Vagina (tissue), 2 donors: Measurements from ENCODE around the gene CNST. TPM values are rescaled to one million over a fixed set of nuclear protein-coding genes. Genes with fewer than 3 reads are reported as not detected.

Experiments used
- DNase-seq, 2 donors: peaks; one replicate each; pipeline ENCODE4 v3.0.0-alpha.2; 2017; ENCODE audit errors: extremely low spot score in 2 of 2
- H3K27ac ChIP-seq: fragments of 200-600 bp; sonication (generic); one replicate; pipeline ENCODE4 v1.5.1; 2019
- H3K27me3 ChIP-seq: fragments of 200-600 bp; sonication (generic); one replicate; pipeline ENCODE4 v1.5.1; 2019
- H3K36me3 ChIP-seq, 2 donors: fragments of 200-600 bp; sonication (generic); one replicate each; pipeline ENCODE4 v1.5.1; 2017 to 2019
- H3K4me1 ChIP-seq: fragments of 200-600 bp; sonication (generic); one replicate; pipeline ENCODE4 v1.5.1; 2019
- H3K4me3 ChIP-seq, 2 donors: fragments of 200-600 bp; sonication (generic); 1 replicate in 1 of 2; 2 replicates in 1 of 2; pipeline ENCODE4 v1.5.1; 2016 to 2019
- H3K9me3 ChIP-seq: fragments of 200-600 bp; sonication (generic); one replicate; pipeline ENCODE4 v1.5.1; 2019
- POLR2A ChIP-seq, 2 donors: fragments of 450-650 bp; IDR thresholded peaks; one replicate each; pipeline ENCODE4 v1.6.1; 2017; ENCODE audit warnings: antibody characterized with exemption in 2 of 2, mild to moderate bottlenecking in 2 of 2, moderate library complexity in 2 of 2
- POLR2AphosphoS5 ChIP-seq, 2 donors: sonication (generic); formaldehyde crosslinking; IDR thresholded peaks; one replicate each; pipeline ENCODE4 v1.9.0; 2017; ENCODE audit warnings: antibody characterized with exemption in 2 of 2, mild to moderate bottlenecking in 2 of 2, low read depth in 1 of 2; ENCODE audit not compliant: insufficient read depth in 1 of 2
- intact Hi-C: fragments of 100-400 bp; cut with DNase I; formaldehyde crosslinking; loops from one replicate; pipeline ENCODE4 v1.15.1; 2023
- total RNA-seq: library from RNA; depleted of rRNA; stranded (reverse); fragments of >200 nt; gene quantifications from one replicate; pipeline ENCODE4 v1.2.3, GENCODE V29; 2016
- TF ChIP-seq, protein P1 (sequence below), 3 experiments: fragments of 450-650 bp in 2 of 3; fragments of 200-600 bp in 1 of 3; sonication (generic) in 1 of 3; IDR thresholded peaks; one replicate each; pipeline ENCODE4 v1.5.1; 2017 to 2019; ENCODE audit warnings: antibody characterized with exemption in 3 of 3, mild to moderate bottlenecking in 2 of 3, moderate library complexity in 2 of 3

The CNST gene
- total RNA-seq, 1 donor from 2014 or later: 20.6 TPM

DNA sequence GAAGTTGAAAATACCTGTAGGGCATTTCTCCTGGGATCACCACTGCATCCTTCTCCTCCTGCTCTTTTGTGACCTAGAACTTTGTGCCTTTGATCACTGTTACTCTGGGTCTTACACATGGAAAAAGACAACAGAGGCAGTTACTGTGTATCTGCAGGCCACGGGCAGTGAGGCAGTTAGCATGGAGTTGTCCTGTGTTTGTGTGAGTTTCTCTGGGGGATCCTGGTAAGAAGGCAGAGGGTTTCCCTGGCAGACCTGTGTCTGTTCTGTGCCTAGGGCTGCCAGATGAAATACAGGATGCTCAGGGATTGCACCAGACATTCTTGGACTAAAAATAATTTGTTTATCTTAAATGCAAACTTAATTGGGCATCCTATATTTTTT lies 113.5 kb downstream of the CNST start:
- Histone ChIP-seq H3K27me3 (no peaks in the 10 kb centered on the region), H3K4me3 (no peak overlapping the region), H3K9me3 (no peaks in the 10 kb centered on the region), H3K36me3 (no peaks in the 10 kb centered on the region), H3K27ac (peak overlapping the region; percentile 43), H3K4me1 (peaks cover 31% of the 10 kb centered on the region)
- DNase-seq: no peak
- intact Hi-C loops: loop anchor here (5.0 to 10.0 kb wide), 2 partner anchors 32 to 115 kb away; partner anchors contain the start of genes CNST and TFB2M
- TF ChIP-seq, protein P1, sequence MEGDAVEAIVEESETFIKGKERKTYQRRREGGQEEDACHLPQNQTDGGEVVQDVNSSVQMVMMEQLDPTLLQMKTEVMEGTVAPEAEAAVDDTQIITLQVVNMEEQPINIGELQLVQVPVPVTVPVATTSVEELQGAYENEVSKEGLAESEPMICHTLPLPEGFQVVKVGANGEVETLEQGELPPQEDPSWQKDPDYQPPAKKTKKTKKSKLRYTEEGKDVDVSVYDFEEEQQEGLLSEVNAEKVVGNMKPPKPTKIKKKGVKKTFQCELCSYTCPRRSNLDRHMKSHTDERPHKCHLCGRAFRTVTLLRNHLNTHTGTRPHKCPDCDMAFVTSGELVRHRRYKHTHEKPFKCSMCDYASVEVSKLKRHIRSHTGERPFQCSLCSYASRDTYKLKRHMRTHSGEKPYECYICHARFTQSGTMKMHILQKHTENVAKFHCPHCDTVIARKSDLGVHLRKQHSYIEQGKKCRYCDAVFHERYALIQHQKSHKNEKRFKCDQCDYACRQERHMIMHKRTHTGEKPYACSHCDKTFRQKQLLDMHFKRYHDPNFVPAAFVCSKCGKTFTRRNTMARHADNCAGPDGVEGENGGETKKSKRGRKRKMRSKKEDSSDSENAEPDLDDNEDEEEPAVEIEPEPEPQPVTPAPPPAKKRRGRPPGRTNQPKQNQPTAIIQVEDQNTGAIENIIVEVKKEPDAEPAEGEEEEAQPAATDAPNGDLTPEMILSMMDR (IDR thresholded peaks at IDR 0.05): no peak
- TF ChIP-seq POLR2AphosphoS5 (IDR thresholded peaks at IDR 0.05; ENCODE audit: insufficient read depth in 1 of 2, low read depth in 1 of 2): no peak
- no peak for TF ChIP-seq POLR2A (IDR thresholded peaks at IDR 0.05)

DNA sequence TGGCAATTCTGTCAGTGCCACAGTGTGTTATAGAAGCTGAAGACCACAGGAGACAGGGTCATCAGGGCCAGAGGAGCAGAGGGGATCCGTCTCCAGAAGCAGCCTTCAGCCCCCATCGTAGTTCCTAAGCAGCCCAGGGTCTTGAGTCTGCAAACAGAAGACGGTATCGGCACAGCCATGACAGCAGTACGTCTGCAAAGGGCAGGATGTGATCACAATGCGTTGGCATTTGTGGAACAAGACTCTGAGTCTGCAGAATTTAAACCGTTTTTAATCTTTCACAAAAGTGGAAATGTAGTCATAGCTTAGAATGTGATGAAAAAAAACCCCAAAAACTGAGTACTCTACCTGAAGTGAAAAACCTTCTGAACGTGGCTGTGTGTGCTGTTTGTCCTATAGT lies 113.9 kb downstream of the CNST start:
- Histone ChIP-seq H3K4me3 (no peak overlapping the region), H3K36me3 (no peaks in the 10 kb centered on the region), H3K9me3 (no peaks in the 10 kb centered on the region), H3K27me3 (no peaks in the 10 kb centered on the region), H3K27ac (peak overlapping the region; percentile 43), H3K4me1 (peaks cover 31% of the 10 kb centered on the region)
- TF ChIP-seq, protein P1 (IDR thresholded peaks at IDR 0.05): no peak
- no peak for TF ChIP-seq POLR2AphosphoS5 (IDR thresholded peaks at IDR 0.05; ENCODE audit: insufficient read depth in 1 of 2, low read depth in 1 of 2)
- no peak for TF ChIP-seq POLR2A (IDR thresholded peaks at IDR 0.05)
- intact Hi-C loops: loop anchor here (5.0 to 10.0 kb wide), 2 partner anchors 33 to 115 kb away; partner anchors contain the start of genes CNST and TFB2M
- no peak for DNase-seq

DNA sequence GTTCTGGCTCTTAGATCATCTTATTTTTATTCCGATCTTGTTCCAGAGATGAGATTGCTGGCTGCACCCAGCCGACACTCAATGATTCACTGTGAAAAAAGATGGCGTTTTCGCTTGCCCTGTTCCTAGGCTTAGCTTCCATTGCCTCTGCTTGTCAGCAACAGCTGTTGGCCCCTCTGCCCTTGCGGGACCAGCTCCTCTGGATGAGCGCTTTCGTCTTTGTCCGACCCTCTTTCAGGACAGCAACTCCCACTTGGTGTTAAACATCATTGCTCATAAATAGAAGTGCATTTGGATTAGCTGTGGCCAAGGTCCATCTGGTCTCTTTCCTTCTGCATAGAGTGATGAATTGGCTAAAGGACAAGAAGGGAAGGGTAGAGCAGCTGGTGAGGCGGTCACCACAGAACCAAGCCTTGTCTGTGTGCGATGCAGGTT lies 114.5 kb downstream of the CNST start:
- TF ChIP-seq POLR2AphosphoS5 (IDR thresholded peaks at IDR 0.05; ENCODE audit: insufficient read depth in 1 of 2, low read depth in 1 of 2): no peak
- TF ChIP-seq, protein P1 (IDR thresholded peaks at IDR 0.05): no peak
- no peak for TF ChIP-seq POLR2A (IDR thresholded peaks at IDR 0.05)
- H3K4me1 ChIP-seq: peaks cover 31% of the 10 kb centered on the region
- intact Hi-C loops: loop anchor here (5.0 to 10.0 kb wide), 2 partner anchors 33 to 116 kb away; partner anchors contain the start of genes CNST and TFB2M
- no peaks in the 10 kb centered on the region for H3K36me3 ChIP-seq
- H3K27ac ChIP-seq: no peak overlapping the region
- no peaks in the 10 kb centered on the region for H3K27me3 ChIP-seq
- no peak for DNase-seq
- H3K4me3 ChIP-seq: no peak overlapping the region
- no peaks in the 10 kb centered on the region for H3K9me3 ChIP-seq

DNA sequence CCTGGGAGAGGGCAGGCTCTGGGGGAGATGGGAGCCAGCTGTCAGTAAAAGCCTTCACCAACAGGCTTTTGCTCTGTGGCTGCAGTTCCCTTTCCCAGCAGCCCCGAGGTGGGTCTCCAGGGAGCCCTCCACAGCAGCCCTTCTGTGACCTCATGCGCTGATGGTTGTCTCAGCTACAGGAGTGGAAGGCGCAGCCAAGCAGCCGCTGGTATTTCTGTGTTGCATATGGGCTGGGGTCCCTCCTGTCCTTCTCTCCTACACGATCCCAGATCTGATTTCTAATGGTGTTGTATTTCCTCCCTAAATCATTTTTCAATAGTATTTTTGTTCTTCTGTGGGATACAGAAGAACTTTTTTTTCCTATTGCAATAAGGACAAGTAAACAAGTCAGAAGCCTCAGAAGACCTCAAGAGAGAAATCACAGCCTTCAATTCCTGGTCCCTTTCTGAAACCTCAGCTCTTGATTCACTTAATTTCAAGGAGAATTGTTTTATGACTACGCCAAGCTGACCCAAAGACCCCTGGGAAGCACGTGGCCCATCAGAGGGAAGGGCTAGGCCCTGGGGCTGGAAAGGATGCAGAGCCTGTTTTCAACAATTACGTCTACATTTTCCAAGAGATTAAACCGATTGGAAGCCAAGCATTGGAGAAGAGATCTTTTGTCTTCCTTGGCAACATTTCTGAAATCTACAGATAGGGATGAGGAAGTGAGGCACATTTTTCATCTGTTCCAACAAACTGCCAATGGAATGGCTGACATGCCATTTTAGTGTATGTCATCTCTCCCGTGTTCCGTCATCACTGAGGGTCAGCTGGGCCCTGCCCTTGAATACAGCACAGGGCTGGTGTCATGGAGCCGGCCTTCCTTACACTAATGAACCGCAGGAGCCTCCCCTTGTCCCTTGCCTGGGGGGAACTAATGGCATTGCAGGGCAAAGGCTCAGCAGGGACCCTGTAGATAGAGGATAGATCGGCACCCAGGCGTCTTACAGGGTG lies 115.9 kb downstream of the CNST start:
- Histone ChIP-seq H3K36me3 (no peaks in the 10 kb centered on the region), H3K9me3 (no peaks in the 10 kb centered on the region), H3K27me3 (no peaks in the 10 kb centered on the region), H3K27ac (peak overlapping the region; percentile 61), H3K4me1 (peaks cover 31% of the 10 kb centered on the region), H3K4me3 (no peak overlapping the region)
- intact Hi-C loops: loop anchor here (5.0 to 10.0 kb wide), 2 partner anchors 35 to 117 kb away; partner anchors contain the start of genes CNST and TFB2M
- DNase-seq: no peak
- no peak for TF ChIP-seq POLR2AphosphoS5 (IDR thresholded peaks at IDR 0.05; ENCODE audit: insufficient read depth in 1 of 2, low read depth in 1 of 2)
- TF ChIP-seq POLR2A (IDR thresholded peaks at IDR 0.05): no peak
- TF ChIP-seq, protein P1 (IDR thresholded peaks at IDR 0.05): no peak
